ENCODE results near the gene ZNF155. TPM values are rescaled to one million over a fixed set of nuclear protein-coding genes. Genes with fewer than 3 reads are reported as not detected.
A peak's percentile ranks its signal among the peaks of the same experiment; 100 is the strongest.

The ZNF155 gene
- total RNA-seq, 1 experiment from 2014 or later, result 10.1 TPM

DNA sequence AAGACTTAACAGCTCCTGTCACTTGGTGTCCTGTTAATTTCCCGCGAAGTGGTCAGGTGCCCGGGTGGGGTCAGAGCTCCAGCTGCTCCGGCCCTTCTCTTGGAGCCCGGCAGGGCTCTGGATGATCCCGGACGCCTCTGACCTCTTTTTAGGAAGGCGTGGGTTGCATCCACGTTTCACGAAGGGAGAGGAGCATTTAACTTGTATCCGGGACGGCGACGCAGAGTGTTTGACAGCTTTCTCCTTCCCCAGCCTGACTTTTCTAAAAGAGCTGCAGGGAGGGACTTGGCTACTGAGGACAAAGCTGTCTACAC, 656 bp downstream of the ZNF155 start:
- Histone ChIP-seq H2BK15ac (ENCODE audit: low read depth, low read length) (no peak overlapping the region), H4K8ac (replicated peaks; ENCODE audit: insufficient read length, low read depth, low read length) (no peak overlapping the region), H3K79me1 (ENCODE audit: insufficient read depth, low read depth, low read length, poor library complexity, severe bottlenecking) (peaks cover 3% of the 10 kb centered on the region), H2AFZ (ENCODE audit: low read length) (peak overlapping the region; percentile 46), H3K27me3 (ENCODE audit: insufficient read depth, low read length) (no peaks in the 10 kb centered on the region), H3K4me2 (ENCODE audit: insufficient read depth, insufficient read length, low read length) (peak overlapping the region; percentile 94), H3T11ph (ENCODE audit: low read length) (no peak overlapping the region), H2BK5ac (ENCODE audit: insufficient read length, low read length) (no peak overlapping the region), H2BK20ac (ENCODE audit: low read depth, low read length, poor library complexity, severe bottlenecking) (no peak overlapping the region), H2BK12ac (ENCODE audit: insufficient read length, low read depth, low read length) (no peak overlapping the region), H2BK120ac (ENCODE audit: low read depth, low read length, poor library complexity, severe bottlenecking) (no peak overlapping the region), H3K14ac (ENCODE audit: insufficient read depth, low read length) (no peak overlapping the region), H3K18ac (ENCODE audit: insufficient read length, low read depth, low read length) (no peak overlapping the region), H3K79me2 (ENCODE audit: insufficient read depth, low read length) (no peaks in the 10 kb centered on the region; the same call in 1 of the 2 replicates), H3K56ac (ENCODE audit: insufficient read length, low read depth, low read length) (no peak overlapping the region), H2AK5ac (ENCODE audit: insufficient read length, low read length) (no peak overlapping the region), H4K91ac (ENCODE audit: insufficient read length, low read depth, low read length) (no peak overlapping the region), H3K27ac (ENCODE audit: insufficient read length, low read depth, low read length) (no peak overlapping the region), H3K9ac (ENCODE audit: extremely low read depth, insufficient read length, low read length) (peak overlapping the region; percentile 47), H3K9me3 (ENCODE audit: control insufficient read depth, low read depth, low read length) (no peaks in the 10 kb centered on the region), H4K20me1 (ENCODE audit: control insufficient read depth, insufficient read depth, insufficient read length) (no peaks in the 10 kb centered on the region), H3K23me2 (ENCODE audit: insufficient read length, low read depth, low read length, poor library complexity, severe bottlenecking) (peaks cover 6% of the 10 kb centered on the region), H3K4ac (ENCODE audit: low read depth, low read length) (no peak overlapping the region), H4K5ac (ENCODE audit: insufficient read length, low read depth, low read length) (no peak overlapping the region), H3K4me1 (ENCODE audit: insufficient read depth, low read length) (no peaks in the 10 kb centered on the region), H3K23ac (ENCODE audit: insufficient read length, low read depth, low read length) (no peak overlapping the region)
- no CpG with 5 or more reads among the region's 14 CpGs for WGBS (ENCODE audit: extremely low coverage, insufficient read length, low lambda C conversion rate)
- peaks cover 10 to 12% (median 12%) of the 10 kb centered on the region in 3 experiments for H3K36me3 Mint-ChIP-seq (ENCODE audit: insufficient read depth in 1 of 3, low read depth in 3 of 3)
- H3K4me3 Mint-ChIP-seq, result peak overlapping the region; percentile 97 to 98
- DNase-seq, result no peak
- no peaks in the 10 kb centered on the region for H3K27me3 Mint-ChIP-seq (ENCODE audit: low read depth)
- H3K27ac Mint-ChIP-seq, result no peak overlapping the region
- H3K9me3 Mint-ChIP-seq, result peaks cover 12 to 43% of the 10 kb centered on the region in 2 experiments
- H3K4me1 Mint-ChIP-seq, result no peaks in the 10 kb centered on the region; a peak in 1 of 4 replicates
- TF ChIP-seq, protein P1, sequence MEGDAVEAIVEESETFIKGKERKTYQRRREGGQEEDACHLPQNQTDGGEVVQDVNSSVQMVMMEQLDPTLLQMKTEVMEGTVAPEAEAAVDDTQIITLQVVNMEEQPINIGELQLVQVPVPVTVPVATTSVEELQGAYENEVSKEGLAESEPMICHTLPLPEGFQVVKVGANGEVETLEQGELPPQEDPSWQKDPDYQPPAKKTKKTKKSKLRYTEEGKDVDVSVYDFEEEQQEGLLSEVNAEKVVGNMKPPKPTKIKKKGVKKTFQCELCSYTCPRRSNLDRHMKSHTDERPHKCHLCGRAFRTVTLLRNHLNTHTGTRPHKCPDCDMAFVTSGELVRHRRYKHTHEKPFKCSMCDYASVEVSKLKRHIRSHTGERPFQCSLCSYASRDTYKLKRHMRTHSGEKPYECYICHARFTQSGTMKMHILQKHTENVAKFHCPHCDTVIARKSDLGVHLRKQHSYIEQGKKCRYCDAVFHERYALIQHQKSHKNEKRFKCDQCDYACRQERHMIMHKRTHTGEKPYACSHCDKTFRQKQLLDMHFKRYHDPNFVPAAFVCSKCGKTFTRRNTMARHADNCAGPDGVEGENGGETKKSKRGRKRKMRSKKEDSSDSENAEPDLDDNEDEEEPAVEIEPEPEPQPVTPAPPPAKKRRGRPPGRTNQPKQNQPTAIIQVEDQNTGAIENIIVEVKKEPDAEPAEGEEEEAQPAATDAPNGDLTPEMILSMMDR (conservative IDR thresholded peaks at IDR 0.05), result no peak
